Measurements from ENCODE around the gene ZBTB3.
A peak's percentile ranks its signal among the peaks of the same experiment; 100 is the strongest.
"Not testable (repeated sequence)": the region's sequence is repeated elsewhere in the genome, so short reads cannot be mapped to it uniquely, and the experiment has no call there.

ZBTB3 gene

GRCh38 chr11:62713343-62713742 is 40.6 kb downstream of the ZBTB3 start:
- DNase-seq = no peak

- no peak for DNase-seq
Observed at GRCh38 chr11:62712861-62713260, 41.1 kb downstream of the ZBTB3 start.

GRCh38 chr11:62712276-62712812 is 41.6 kb downstream of the ZBTB3 start:
- DNase-seq = no peak

GRCh38 chr11:62710001-62710345 is 44.0 kb downstream of the ZBTB3 start:
- no peak for DNase-seq

GRCh38 chr11:62709247-62710000 is 44.5 kb downstream of the ZBTB3 start:
- DNase-seq = peak; percentile 95 to 99

GRCh38 chr11:62708793-62709192 is 45.2 kb downstream of the ZBTB3 start:
- no peak for DNase-seq

GRCh38 chr11:62708392-62708791 is 45.6 kb downstream of the ZBTB3 start:
- no peak for DNase-seq

GRCh38 chr11:62707277-62707861 is 46.6 kb downstream of the ZBTB3 start, which contains the start of the genes BSCL2 and GNG3:
TSS of gene BSCL2 (minus strand) at chr11:62707424. CDS start at chr11:62707195, 229 bp downstream.
TSS of gene GNG3 (plus strand) at chr11:62707676. CDS start at chr11:62708296, 620 bp downstream.
- DNase-seq = peak; percentile 61 to 84

GRCh38 chr11:62706850-62707247 is 47.1 kb downstream of the ZBTB3 start:
- no peak for DNase-seq

GRCh38 chr11:62705880-62706849 is 47.8 kb downstream of the ZBTB3 start:
- DNase-seq = peak; percentile 92 to 95

GRCh38 chr11:62705413-62705812 is 48.5 kb downstream of the ZBTB3 start:
- no peak for DNase-seq

- DNase-seq = not testable (repeated sequence)
Observed at GRCh38 chr11:62703921-62704320, 50.0 kb downstream of the ZBTB3 start.

GRCh38 chr11:62702246-62702645 is 51.7 kb downstream of the ZBTB3 start:
- DNase-seq = no peak

All from hippocampal formation (tissue), 2 donors.